GM20000 (cell line): Measurements from ENCODE around the gene IRX6.

Experiments used
- DNase-seq: peaks from one replicate; pipeline ENCODE4 v3.0.0; 2012; ENCODE audit warnings: low spot score
- TF ChIP-seq, protein P1 (sequence below): IDR thresholded peaks from 2 replicates; pipeline ENCODE4 v1.5.1; 2012; ENCODE audit warnings: mild to moderate bottlenecking, control low read depth; ENCODE audit errors: extremely low read depth, missing control alignments

Gene IRX6

DNA sequence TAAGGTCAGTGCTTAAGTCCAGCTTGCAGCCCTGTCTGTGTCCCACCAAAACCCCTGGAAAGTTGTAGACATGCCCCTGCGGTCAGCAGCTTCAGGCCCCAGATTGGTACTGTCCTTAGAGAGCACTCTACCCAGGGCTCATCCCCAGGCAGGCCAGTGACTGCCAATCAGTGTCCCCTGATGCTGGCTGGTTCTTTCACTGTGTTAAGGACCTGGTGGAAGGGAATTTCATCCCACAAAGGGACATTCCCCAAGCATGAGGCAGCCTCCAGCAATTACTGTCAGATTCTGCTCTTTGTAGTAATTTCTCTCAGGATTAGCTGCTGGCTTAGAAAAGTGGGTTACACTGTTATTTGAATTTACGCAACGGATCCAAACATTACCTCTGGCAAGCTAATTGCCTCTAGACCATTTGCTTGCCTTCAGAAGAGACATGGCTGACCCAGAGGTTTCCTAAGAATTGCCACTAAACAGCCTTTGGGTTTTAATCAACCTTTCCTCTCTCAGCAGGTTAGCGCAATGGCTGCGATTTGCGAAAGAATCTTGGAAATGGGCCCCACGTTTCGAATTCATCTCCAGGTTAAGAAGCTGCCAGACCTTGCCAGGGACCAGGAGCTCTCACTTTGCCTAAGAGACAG lies 5.9 kb downstream of the IRX6 start:
- no peak for DNase-seq
- TF ChIP-seq, protein P1, sequence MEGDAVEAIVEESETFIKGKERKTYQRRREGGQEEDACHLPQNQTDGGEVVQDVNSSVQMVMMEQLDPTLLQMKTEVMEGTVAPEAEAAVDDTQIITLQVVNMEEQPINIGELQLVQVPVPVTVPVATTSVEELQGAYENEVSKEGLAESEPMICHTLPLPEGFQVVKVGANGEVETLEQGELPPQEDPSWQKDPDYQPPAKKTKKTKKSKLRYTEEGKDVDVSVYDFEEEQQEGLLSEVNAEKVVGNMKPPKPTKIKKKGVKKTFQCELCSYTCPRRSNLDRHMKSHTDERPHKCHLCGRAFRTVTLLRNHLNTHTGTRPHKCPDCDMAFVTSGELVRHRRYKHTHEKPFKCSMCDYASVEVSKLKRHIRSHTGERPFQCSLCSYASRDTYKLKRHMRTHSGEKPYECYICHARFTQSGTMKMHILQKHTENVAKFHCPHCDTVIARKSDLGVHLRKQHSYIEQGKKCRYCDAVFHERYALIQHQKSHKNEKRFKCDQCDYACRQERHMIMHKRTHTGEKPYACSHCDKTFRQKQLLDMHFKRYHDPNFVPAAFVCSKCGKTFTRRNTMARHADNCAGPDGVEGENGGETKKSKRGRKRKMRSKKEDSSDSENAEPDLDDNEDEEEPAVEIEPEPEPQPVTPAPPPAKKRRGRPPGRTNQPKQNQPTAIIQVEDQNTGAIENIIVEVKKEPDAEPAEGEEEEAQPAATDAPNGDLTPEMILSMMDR, result no peak

DNA sequence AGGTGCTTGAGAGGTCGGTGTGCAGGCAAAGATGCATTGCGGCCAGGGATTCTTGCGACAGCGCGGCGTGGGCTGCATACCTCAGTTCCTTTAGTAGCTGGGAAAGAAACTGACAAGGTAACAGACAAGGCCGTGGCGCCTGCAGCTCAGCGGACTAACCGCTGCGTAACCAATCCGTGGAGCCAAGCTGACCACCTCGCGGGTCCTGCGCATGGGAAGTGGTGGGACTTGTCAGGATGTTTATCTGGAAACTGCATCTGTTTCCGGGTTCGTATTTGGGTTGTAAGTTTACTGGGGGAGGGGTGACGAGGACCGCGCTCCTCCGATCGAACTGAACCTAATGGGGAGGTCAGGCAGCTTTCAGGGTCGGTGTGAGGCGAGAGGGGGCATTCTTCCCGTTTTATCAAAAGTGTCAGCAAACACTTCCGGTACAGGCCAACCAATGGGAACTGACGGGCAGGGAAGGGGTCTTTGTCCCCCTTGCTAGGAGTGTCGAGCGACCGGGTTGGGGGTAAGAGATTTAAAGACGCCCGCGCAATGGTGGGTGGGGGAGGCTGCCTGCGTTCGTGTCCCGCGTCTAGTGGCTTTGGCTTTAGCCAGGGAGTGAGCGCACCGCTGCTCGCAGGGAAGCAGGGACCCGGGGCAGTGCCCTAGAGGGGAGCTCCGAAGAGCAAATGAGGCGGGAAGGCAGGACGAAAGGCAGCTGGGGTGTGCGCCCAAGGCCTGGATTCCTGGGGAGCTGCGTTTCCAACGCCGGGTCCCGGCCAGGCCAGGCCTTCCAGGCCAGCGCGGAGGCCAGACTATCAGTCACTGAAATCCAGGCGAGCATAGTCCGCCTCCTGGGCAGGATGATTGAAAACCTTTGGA lies 7.0 kb downstream of the IRX6 start:
- TF ChIP-seq, protein P1, result no peak
- no peak for DNase-seq

DNA sequence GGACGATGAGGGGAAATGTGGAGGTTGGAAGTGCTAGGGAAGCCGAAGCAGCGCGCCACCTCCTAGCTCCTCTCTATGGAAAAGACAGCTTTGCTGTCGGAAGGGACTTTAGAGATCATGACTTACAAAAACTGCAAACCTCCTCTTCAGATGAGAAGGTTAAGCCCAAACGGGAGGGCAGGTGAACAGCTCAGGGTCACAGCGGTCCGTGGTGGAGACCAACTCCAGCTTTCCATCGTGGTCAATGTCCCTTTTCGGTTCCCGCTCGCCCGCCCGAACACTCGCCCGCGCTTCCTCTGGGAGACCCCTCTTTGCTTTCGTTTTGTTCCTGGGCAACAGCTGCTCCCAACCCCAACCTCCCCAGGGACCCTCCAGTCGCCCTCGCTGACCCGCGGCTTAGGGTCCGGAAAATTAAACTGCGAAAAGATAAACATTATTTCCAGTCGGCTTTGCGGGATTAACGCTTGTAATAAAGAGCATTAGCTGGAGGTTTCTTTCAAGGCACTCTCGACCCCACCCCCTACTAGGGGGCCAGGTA lies 7.7 kb downstream of the IRX6 start:
- no peak for DNase-seq
- TF ChIP-seq, protein P1, result no peak

DNA sequence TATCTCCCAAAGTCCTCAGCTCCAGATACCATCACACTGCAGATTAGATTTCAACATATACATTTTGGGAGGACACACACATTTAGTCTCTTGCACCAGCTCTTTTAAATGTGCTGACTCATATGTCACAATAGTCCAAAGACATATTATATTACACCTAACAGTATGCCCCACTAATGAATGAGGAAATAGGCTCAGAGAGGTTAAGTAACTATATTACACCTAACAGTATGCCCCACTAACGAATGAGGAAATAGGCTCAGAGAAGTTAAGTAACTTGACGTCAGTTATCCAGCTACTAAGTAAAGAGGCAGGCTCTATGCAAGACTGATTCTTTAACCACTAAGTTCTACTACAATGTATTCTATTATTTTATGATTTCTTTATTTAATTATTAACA lies 9.7 kb downstream of the IRX6 start:
- TF ChIP-seq, protein P1, result no peak
- DNase-seq, result no peak

DNA sequence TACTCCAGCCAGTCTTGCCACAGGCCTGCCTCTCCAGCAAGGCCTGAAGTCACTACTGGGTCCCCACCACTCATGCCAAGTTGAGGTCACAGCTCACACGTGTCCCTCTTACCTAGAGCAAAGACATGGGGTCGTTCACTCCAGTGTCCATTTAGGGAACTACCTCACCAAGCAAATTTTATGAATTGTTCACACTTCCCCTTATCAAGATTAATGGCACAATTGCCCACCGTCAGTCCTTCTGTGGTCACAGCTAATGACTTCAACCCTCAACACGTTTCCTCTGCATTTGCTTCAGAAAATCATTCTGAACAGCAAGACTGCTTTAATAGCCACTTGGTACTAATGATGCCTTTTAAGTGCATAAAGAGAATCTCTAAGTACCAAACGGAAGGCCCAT lies 14.6 kb downstream of the IRX6 start:
- TF ChIP-seq, protein P1, result no peak
- DNase-seq, result no peak

DNA sequence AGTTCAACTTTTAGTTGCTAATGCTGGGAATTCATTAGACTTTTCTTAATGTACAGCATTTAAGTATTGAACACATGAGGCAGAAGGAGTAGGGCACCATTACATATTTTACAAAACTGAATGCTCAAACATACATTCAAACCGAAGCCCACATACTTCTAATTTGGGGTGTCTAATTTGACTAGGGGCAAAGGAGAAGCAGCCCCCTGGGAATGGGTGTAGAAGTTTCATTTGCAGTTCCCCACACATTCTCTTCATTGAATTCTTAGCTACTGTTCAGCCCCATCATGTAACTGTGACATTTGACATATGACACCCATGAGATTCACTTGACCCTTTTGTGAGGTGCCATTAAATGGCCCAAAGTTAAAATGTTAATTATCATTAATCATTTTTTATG lies 16.4 kb downstream of the IRX6 start:
- TF ChIP-seq, protein P1, result no peak
- no peak for DNase-seq

DNA sequence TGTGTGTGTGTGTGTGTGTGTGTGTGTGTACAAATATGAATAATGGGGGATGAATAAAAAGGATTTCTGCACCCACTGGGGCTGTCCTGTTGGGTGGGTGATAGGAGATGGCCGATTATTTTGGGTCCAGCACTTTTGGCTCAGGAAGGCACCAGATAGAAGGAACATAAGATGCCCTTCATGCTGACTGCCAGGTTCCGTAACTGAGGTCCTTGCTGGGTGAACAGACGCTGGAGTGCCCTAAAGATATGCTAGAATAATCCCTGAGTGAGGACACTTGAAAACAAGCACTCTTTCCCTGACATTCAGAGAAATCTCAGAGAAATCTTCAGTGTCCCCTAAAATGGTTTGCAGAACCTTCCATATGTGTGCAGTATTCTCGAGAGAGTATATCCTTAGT lies 17.7 kb downstream of the IRX6 start:
- DNase-seq, result no peak
- TF ChIP-seq, protein P1, result no peak
